ENCODE data around the gene PPIF. TPM values are rescaled to one million over a fixed set of nuclear protein-coding genes. Genes with fewer than 3 reads are reported as not detected.
"Not testable (repeated sequence)": the region's sequence is repeated elsewhere in the genome, so short reads cannot be mapped to it uniquely, and the experiment has no call there.

The PPIF gene
- total RNA-seq, 1 donor from 2014 or later: 58.7 TPM

DNA sequence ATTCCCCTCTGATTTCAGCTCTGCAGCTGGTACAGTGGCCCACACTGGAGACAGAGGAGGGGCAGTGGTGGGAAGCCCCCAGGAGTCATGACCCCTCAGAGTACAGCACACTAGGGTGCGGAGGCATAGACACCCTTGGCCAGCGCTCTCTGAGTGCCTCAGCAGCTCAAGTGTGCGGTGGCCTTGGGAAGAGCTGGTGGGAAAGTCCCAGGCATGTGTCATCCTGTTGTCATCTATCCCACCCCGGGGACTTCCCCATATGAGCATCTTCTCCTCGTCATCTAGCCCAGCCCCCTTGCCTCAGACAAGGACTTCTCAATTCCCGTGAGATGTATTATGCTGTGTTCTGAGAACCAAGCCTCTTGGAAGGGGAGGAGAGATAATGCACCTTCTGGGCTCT, 15.6 kb upstream of the PPIF start:
- DNase-seq (ENCODE audit: low read depth): peak; percentile 67

DNA sequence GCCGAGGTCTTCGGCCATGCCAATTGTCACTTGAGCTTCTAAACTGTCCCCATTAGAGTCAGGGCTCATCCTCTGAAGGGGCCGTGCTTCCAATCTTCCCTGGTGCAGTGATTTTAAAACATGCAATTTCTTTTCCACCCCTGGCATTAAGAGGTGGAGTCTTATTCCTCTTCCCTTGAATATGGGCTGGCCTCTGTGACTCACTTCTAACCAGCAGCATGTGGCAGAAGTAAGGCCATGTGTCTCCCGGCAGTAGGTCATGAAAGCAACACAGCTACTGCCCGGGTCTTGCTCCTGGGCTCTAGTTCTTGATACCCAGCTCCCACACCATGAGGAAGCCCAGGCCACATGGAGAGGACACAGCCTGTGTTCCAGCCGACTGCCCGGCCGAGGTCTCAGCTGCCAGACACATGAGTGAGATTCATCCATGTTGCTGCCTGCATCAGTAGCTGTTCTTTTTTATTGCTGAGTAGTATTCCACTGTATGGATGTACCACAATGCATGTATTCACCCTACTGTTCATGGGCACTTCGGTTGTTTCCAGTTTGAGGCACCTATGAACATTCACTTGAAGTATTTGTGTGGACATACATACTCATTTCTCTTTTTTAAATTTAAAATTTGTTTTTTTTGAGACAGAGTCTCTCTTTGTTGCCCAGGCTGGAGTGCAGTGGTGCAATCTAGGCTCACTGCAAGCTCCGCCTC, 14.5 kb upstream of the PPIF start:
- not testable (repeated sequence) for DNase-seq (ENCODE audit: low read depth)

DNA sequence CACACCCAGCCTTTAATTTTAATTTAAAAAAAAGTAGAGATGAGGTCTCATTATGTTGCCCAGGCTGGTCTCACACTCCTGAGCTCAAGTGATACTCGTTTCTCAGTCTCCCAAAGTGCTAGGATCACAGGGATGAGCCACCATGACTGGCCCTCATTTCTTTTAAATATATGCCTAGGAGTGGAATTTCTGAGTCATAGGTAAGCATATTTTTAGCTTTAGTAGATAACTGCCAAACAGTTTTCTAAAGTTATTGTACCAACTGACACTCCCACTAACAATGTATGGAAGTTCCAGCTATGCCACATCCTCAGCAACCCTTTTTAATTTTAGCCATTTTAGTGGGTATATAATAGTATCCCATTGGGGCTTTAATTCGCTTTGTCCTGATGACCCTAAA, 13.8 kb upstream of the PPIF start:
- peak; percentile 30 for DNase-seq (ENCODE audit: low read depth)

DNA sequence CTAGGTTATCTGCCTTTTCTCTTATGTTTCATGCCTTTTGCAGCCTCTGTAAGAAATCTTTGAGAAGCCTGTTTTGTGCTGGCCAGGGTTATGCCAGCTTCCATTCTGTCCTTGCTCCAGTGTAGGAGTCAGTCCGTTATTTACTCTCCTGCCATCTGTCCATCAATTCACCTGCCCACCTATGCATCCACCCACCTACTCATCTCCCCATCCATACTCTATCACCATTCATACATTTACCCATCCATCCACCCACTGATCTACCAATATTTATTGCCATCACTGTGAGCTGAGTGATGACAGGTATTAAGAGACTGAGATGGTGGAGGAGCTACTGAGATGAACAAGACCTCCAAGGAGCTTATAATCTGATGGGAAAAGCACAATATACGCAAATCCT, 12.7 kb upstream of the PPIF start:
- DNase-seq (ENCODE audit: low read depth): no peak

DNA sequence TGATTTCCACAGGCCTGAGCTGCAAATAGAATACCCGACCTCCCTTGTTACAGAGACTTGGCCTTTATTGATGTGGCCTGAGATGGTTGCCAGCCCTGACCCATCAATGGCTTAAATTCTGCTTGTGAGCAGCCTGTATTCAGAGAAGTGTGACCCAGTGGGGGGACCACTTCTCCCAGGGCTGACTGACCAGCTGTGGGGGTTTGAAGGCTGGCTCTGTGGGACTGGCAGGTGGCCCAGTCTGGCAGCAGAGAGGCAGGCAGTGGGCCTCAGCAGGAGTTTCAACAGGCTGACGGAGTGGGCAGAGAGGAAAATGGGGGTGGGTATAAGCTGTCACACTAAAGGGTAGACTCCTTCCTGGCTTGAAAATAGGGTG, 12.2 kb upstream of the PPIF start:
- DNase-seq (ENCODE audit: low read depth): no peak

DNA sequence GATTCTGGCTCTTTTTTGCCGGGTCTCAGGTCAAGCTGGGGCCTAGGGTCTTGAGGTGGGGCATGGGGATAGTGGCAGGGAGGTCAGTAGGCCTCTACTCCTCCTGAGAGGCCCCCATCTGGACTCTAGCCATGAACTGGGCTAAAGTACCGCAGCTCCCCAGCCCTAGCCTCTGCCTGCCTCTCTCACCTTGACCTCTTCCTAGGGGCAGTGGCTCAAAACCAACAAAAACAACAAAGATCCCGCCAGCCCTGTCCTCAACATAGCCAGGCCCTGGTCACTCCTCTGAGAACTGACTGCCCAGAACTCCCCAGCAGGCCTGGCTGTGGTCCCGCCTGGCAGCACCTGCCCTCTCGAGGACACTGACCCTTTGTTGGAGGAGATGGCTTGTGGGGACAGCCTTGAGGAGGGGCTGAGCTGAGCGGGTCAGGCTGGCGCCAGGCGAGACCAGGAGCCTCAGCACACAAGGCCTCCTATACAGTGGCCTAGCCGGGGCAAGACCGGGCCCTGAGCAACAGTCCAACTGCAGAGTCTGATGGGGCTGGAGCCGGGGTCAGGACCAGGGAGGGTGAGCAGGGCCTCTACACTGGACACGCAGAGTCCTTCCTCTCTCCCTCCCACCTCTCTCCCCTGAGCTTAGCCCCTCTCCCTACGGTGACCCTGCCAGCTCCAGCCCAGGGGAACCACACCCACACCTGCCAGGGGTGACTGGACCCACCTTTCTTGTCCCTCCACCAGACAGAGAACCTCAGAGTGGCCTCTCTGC, 11.6 kb upstream of the PPIF start:
- no peak for DNase-seq (ENCODE audit: low read depth)

DNA sequence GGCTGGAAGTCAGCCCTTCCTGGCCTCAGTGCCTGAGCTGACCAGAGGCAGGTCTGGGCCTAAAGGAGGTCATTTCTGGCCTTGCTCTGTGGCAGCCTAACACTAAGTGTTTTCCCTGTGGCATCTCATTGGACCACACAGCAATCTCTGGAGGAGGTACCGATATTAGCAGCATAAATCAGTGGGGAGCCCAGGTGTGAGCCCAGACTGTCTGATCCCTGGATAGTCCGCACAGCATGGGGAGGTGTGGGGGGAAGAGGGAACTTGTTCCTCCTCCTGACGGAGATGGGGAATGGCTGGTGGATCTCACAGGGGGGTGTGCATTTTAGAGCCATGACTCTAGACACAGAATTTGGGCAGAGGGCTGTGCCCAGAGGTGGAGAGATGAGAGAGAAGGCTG, 11.0 kb upstream of the PPIF start:
- DNase-seq (ENCODE audit: low read depth): no peak

DNA sequence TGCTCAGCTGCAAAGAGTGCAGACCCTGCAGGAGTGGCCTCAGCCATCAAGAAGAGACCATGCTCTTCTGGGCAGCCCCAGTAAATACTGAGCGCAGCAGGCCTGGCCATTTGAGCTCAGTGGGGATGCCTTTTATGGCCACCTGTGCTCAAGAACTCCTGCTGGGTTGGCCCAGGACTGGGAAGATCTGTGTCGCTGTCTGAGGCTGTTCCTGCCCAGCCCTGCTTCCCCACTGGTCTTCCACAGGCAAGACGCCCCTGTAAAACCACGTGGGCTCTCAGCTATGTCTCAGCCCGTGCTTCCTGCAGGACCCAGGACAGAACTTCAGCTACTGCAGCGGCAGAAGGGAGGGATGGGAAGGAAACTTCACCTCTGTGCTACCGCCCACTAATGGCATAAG, 10.5 kb upstream of the PPIF start:
- no peak for DNase-seq (ENCODE audit: low read depth)

DNA sequence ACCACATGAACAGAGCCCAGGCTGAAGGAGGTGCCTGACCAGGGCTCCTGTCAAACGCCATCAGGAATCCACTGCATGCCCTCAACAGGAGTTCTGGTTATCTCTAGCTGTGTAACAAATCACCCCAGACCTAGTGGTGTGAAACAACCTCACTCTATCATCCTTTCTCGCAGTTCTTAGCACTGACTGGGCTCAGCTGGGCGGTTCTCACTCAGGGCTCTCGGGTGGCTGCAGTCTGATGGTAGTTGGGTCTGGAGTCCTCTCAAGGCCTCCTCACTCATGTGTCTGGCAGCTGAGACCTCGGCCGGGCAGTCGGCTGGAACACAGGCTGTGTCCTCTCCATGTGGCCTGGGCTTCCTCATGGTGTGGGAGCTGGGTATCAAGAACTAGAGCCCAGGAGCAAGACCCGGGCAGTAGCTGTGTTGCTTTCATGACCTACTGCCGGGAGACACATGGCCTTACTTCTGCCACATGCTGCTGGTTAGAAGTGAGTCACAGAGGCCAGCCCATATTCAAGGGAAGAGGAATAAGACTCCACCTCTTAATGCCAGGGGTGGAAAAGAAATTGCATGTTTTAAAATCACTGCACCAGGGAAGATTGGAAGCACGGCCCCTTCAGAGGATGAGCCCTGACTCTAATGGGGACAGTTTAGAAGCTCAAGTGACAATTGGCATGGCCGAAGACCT, 9.3 kb upstream of the PPIF start:
- DNase-seq (ENCODE audit: low read depth): not testable (repeated sequence)

DNA sequence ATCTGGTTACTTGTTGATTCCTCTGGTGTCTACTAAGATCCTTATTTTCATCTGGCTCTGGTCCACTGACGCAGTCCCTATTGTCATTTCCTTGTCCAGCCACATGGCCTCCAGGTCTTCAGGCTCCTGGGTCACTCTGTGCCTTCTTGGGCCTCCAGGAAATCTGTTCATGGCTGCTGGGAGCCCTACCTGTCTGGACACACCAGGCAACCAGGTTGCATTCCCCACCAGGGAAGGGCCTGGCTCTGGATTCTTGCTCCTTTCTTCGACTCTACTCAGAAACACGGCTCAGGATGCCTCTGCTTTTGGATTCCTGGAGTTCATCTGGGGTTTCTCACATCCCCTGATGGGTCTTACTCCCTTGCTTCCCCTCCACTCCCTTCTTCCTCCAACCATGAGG, 8.0 kb upstream of the PPIF start:
- no peak for DNase-seq (ENCODE audit: low read depth)

DNA sequence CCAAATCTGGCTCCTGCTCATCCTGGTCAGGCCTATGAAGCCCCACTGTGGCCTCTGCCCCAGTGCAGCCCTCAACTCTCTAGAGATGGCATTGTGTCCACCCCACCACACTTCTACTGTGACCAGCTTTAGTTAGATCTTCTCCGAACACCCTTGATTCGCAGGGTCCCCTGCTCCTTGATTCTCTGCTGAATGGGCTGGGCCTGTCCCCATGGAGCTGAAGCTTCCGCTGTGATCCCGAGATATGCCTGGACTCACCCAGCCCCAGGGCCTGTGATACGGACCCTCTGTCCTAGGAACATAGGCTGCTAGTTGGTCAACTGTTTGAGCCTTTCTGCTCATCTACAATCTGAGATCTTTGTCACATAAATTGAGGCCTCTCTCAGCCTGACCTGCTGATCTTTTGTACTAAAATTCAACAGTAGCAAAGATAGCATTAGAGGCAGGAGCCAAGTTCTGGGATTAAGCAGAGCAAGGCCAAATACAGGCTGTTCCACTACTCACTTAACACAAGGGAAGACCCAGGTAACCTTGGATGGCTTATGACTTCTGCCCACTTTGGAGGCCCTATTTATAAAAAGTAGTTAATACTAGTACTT, 6.5 kb upstream of the PPIF start:
- DNase-seq (ENCODE audit: low read depth): no peak

DNA sequence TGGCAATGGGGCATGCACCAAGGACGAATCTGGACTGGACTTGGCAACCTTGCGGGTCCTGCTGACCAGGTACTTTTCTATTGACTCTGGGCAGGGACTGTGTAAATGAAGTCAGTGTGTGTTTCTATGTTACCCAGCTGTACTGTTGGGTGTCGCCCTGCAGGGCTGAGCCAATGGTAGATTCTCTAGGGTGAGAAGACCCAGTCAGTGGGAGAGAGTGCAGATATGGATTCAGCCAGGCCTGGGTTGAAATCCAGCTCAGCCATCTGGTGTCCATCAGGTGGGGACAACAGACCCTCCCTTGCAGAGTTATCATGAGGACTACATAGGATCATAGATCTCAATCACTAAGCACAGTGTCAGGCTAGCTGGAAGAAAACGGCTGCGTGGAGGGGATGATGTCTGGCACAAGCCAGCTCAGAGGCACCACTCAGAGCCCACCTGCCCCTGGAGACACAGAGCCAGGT, 4.9 kb upstream of the PPIF start:
- DNase-seq (ENCODE audit: low read depth): no peak

DNA sequence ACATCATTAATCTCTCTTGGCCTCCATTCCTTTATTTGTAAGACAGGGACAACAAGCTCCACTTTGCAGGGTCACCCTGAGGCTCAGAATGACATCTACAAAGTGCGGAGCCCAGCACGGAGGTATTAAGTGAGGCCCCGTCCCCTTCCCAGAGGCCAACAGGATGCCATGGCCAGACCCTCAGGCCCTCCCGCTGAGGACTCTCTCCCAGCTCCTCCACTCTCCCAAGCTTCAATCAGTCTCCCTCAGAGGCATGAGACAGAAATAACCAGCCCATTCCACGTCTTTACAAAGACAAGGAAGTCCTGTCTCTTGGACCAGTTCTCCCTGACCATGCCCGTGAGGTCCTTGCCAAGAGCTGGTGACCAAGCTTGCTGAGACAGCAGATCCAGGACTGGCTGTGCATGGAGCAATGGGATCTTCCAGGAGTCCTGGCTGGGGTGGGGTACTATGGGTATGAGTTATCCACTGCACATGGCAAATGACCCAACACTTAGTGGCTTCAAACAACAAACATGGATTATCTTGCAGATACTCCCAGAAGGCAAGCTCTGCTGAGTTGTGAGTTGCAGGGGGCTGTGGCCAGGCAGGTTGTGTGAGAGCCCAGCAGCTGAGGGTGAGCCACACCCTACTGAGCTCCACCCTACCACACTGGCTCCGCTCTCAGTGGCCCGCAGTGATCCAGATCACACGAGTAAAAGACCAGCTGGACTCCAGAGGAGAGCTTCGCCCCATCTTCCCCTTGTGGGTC, 4.3 kb upstream of the PPIF start:
- no peak for DNase-seq (ENCODE audit: low read depth)

DNA sequence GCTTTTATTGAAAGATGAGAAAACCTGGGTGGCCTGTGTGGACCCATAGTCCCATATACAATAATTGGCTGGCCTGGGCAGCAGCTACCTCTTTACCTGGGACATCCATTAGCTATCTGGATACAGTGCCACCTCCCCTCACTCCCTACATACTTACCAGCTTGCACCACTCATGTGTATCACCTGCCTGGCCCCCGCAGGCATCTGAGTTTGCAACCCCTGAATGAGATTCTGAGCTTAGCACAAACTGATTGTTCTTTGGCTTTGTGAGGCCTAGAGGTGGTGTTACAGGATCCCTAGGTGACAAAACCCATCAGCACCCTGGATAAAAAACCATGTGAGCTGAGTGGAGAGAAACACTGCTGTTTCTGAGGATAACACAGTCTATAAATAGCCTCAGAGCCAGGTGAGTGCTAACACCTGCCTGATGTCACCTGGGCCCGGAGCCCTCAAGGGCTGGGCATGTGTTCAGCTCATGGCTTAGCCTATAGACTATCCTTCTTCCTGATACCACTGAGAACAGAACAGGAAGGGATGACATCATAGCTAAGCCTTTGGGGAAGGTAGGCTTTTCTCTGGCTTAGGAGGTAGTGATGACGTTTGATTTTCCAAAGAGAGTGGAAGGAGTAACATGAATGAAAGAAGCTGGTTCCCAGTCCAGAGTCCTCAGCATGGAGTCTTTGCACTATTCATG, 2.6 kb upstream of the PPIF start:
- DNase-seq (ENCODE audit: low read depth): no peak

DNA sequence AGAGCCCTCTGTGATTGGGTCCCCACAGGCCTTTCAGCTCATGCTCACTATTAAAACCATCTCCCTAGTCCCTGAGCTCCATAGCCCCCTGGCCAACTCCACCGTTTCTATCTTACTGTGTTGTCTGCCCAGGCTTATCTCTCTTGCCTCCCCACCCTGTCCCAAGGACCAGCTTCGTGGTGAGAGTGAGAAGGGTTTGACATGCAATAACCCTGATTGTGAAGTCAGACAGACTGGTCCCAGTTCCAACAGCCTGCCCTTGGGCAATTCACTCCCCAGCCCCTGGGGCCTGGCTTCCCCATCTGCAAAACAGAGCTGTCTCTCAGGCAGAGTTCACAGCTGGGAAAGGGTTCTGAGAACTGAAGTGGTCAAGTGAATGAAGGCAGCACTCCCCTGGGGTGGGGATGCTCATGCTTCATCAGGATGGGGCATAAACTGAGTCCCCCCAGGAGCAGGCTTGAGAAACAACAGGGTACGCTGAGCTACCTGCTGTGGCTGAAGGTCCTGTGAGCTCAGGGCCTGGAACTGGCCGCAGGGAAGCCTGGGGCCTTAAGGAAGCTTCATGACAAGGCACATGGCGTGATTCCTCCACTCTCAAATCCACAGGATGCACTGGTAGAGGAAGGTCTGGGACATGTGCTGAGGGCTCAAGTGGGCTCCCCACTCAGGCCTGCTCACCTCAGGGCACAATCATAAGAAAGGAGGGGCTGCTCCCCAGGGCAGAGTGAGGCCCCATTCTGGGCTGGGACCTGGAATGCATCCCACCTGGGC, 1.8 kb upstream of the PPIF start:
- no peak for DNase-seq (ENCODE audit: low read depth)

DNA sequence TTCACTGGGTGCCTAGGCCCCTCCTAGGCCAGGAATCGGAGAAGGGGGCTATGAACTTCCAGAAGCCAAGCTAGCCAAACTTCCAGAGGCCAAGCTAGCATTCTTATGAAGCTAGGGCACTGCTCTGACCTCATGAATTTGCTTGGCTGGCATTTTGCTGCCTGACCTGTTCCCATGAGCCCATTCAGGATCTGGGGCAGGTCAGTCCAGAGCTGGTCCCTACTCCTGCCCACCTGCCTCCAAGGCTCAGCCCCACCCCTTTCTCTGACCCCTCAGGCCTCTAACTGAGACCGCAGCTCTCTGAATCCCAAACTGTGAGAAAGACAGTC, 1.3 kb upstream of the PPIF start:
- DNase-seq (ENCODE audit: low read depth): no peak

DNA sequence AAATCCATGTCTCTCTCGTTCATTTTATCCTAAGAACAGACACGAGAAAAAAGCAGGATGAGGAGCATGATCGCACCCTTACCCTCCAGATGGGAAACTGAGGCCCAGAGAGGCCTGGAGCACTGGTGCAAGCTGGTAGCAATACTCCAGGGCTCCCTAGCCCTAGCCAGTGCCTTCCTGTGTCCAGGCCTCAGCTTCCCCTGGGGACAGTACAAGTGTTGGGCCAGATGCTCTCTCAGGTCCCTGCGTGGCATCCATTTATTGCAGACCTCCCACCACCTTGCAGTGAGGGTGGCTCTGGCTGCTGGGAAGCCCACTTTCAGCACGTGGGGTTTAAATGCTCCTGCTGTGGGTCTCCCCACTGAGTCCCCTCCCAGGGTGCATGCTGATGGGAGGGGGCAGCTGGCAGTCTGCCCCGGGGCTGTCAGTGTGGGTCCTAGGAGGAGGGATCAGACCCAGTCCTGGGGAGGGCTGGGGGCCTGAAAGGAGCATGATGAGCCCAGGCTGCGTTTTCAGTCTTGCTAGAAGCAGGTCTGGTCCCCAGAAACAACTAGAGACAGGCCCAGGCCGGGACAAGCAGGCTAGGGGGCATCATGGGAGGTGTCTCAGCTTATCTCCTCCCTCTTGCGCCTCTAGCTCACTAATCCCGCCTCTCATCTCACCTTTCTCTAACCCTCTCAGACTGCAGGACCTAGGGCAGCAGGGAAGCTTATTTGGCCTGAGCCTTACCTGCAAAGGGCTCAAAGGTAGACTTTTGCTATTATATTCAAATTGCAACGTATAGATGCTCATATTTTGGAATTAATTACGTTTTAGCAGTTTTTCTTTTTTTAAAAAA, 662 bp upstream of the PPIF start:
- no peak for DNase-seq (ENCODE audit: low read depth)

DNA sequence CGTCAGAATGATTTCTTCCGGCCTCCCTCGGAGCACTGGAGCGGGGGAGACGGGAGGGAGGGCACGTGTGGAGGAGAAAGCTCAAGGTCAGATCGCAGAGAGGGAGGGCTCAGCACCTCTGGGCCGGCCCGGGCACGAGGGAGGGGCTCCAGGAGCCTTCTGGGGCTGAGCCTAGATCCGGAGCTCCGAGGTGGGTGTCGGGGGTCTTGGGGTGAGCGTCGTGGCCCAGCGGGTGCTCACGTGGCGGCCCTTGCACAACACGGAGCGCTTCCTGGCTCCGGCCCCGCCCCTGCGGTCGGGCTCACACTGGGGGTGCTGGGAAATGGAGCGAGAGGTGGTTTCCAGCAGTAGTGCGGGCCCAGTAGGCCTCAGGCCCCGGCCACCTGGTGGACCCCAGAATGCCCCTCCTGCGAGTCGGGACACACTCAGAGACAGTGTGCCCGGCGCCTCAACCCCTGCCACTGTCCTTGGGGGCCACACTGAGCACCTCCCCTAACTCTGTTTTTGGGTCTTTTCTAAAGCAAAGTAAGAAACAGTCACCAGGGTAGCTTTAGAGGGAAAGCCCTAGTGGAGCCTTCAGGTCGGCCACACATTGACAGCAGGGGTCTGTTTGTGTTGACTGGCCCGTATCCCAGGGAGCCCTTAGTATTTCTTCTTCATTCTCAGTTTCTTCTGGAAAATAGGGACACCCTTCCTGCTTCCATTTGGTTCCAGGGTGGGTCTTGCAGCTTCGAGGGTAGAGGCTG, 798 bp downstream of the PPIF start:
- DNase-seq (ENCODE audit: low read depth): peak; percentile 43

DNA sequence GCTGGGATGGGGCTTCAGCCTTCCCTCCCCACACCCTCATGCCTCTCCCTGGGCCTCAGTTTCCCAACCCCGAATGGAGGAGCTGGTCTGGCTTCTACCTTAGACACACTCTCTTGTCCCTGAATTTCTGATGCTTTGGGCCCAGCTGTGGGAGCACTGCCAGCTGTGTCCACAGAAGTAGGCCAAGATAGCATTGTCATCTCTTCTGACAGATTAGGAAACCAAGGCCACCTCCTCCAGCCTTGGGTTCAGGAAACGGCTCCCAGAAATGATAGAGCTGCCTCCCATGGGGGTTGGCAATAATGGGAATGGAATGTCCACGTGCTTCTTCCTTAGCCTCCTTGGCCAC, 1.3 kb downstream of the PPIF start:
- DNase-seq (ENCODE audit: low read depth): no peak
